Left ventricle myocardium superior (tissue), 1 donor: ENCODE data around the gene PIGT. TPM values are rescaled to one million over a fixed set of nuclear protein-coding genes. Genes with fewer than 3 reads are reported as not detected.

Experiments used
- microRNA-seq: library from miRNA; unstranded; fragments of <30 nt; microRNA quantifications from one replicate; pipeline ENCODE4 v1.2.0, GENCODE V29; 2020; ENCODE audit warnings: borderline number of aligned reads
- total RNA-seq: library from RNA; stranded (reverse); fragmentation: NEBNext Ultra II Directional; extraction: Animal tissue kit (Norgen Biotek cat#: 25700); gene quantifications from one replicate; pipeline ENCODE4 v1.2.1, GENCODE V29; 2021
- donor health status: DM: no; HTN: yes; CAD: no; lungs with severe emphysema.

PIGT gene
- total RNA-seq, 1 donor from 2014 or later: 115 TPM

Small RNAs within 50 kb of the gene (microRNA-seq; reads per million reads assigned to microRNA genes)
- not detected for gene MIR6812

Other genes with a start within 250 kb of the PIGT start
- 1.5 TPM for gene PI3, start 241.2 kb upstream of the PIGT start, total RNA-seq
- gene SEMG1, start 209.1 kb upstream of the PIGT start, total RNA-seq: not detected
- gene SEMG2, start 194.8 kb upstream of the PIGT start, total RNA-seq: not detected
- gene SLPI, start 161.6 kb upstream of the PIGT start, total RNA-seq: 21.9 TPM
- not detected for gene RBPJL, start 109.3 kb upstream of the PIGT start, total RNA-seq
- not detected for gene MATN4, start 107.8 kb upstream of the PIGT start, total RNA-seq
- gene SDC4, start 67.7 kb upstream of the PIGT start, total RNA-seq: 76.9 TPM
- gene SYS1, start 53.0 kb upstream of the PIGT start, total RNA-seq: 22.6 TPM
- gene TP53TG5, start 37.8 kb upstream of the PIGT start, total RNA-seq: 2.1 TPM
- gene DBNDD2, start 7.9 kb upstream of the PIGT start, total RNA-seq: 339 TPM
- 1.4 TPM for gene WFDC2, start 53.6 kb downstream of the PIGT start, total RNA-seq
- gene SPINT3, start 99.5 kb downstream of the PIGT start, total RNA-seq: not detected
- not detected for gene WFDC6, start 123.3 kb downstream of the PIGT start, total RNA-seq
- gene EPPIN, start 131.3 kb downstream of the PIGT start, total RNA-seq: not detected
- not detected for gene WFDC8, start 163.1 kb downstream of the PIGT start, total RNA-seq
- gene WFDC10A, start 213.6 kb downstream of the PIGT start, total RNA-seq: not detected
- gene WFDC9, start 215.1 kb downstream of the PIGT start, total RNA-seq: not detected